ENCODE measurements around the gene CDK3. TPM values are rescaled to one million over a fixed set of nuclear protein-coding genes. Genes with fewer than 3 reads are reported as not detected.

Gene CDK3
- total and polyA plus RNA-seq, 2 donors (not counting 1 experiment from before 2014, with no cell fraction given), result 15.0 to 20.5 TPM

- WGBS (ENCODE audit: insufficient coverage), result 86% methylated on average over 5 of the region's 5 CpGs
- ChIA-PET POLR2A (no interaction called here), CTCF (interaction anchor here (0.6 to 5.5 kb wide), 7 partner anchors 10 to 528 kb away, joined by 3 to 35 read pairs (median 3); partner anchors contain the start of genes CDK3, MRPL38 and PRCD)
- no peak overlapping the region for H2AFZ ChIP-seq (ENCODE audit: insufficient read depth, low read depth, low read length, poor library complexity, severe bottlenecking)
- no peak overlapping the region for H3K27ac ChIP-seq (ENCODE audit: low read length in 2 of 2)
- H3K36me3 ChIP-seq (replicated peaks in 1 of 2; ENCODE audit: control extremely low read depth in 1 of 2, control insufficient read depth in 1 of 2, extremely low read depth in 1 of 2, insufficient read depth in 2 of 2, low read length in 1 of 2), result no peaks in the 10 kb centered on the region
- no peak overlapping the region for H3K9ac ChIP-seq (ENCODE audit: low read length)
- TF ChIP-seq EZH2 (IDR thresholded peaks at IDR 0.05; ENCODE audit: borderline replicate concordance, insufficient read depth, low read depth, low read length, poor library complexity, severe bottlenecking), result no peak
- TF ChIP-seq, protein P1, sequence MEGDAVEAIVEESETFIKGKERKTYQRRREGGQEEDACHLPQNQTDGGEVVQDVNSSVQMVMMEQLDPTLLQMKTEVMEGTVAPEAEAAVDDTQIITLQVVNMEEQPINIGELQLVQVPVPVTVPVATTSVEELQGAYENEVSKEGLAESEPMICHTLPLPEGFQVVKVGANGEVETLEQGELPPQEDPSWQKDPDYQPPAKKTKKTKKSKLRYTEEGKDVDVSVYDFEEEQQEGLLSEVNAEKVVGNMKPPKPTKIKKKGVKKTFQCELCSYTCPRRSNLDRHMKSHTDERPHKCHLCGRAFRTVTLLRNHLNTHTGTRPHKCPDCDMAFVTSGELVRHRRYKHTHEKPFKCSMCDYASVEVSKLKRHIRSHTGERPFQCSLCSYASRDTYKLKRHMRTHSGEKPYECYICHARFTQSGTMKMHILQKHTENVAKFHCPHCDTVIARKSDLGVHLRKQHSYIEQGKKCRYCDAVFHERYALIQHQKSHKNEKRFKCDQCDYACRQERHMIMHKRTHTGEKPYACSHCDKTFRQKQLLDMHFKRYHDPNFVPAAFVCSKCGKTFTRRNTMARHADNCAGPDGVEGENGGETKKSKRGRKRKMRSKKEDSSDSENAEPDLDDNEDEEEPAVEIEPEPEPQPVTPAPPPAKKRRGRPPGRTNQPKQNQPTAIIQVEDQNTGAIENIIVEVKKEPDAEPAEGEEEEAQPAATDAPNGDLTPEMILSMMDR (IDR thresholded peaks at IDR 0.05), result no peak
- H3K4me3 ChIP-seq (ENCODE audit: control extremely low read depth in 1 of 5, extremely low read depth in 1 of 5, insufficient read depth in 1 of 5, low read depth in 2 of 5, low read length in 4 of 5), result no peak overlapping the region
- no peak overlapping the region for H3K4me2 ChIP-seq (replicated peaks; ENCODE audit: low read depth, low read length, poor library complexity, severe bottlenecking)
- H3K79me2 ChIP-seq (ENCODE audit: control insufficient read depth, insufficient read depth, low read length), result no peaks in the 10 kb centered on the region
- Mint-ChIP-seq H3K27me3 (no peaks in the 10 kb centered on the region), H3K9me3 (ENCODE audit: insufficient read depth) (no peaks in the 10 kb centered on the region), H3K27ac (no peak overlapping the region), H3K4me1 (no peaks in the 10 kb centered on the region), H3K4me3 (no peak overlapping the region)
- peaks cover 0 to 7% (median 2%) of the 10 kb centered on the region in 4 experiments for H3K27me3 ChIP-seq (replicated peaks in 1 of 4; ENCODE audit: control extremely low read depth in 1 of 4, control insufficient read depth in 3 of 4, insufficient read depth in 4 of 4, low read length in 3 of 4)
- DNase-seq (no peak), ATAC-seq (ENCODE audit: low read depth) (no peak)
- no peaks in the 10 kb centered on the region for H4K20me1 ChIP-seq (ENCODE audit: control insufficient read depth, insufficient read depth, low read length, poor library complexity, severe bottlenecking)
- intact Hi-C loops (cut with micrococcal nuclease), result no loop called here
- no peaks in the 10 kb centered on the region for H3K9me3 ChIP-seq (ENCODE audit: control extremely low read depth in 1 of 3, control insufficient read depth in 2 of 3, insufficient read depth in 1 of 3, low read length in 2 of 3)
- H3K4me1 ChIP-seq (ENCODE audit: control insufficient read depth in 2 of 2, insufficient read depth in 2 of 2, low read length in 2 of 2), result peaks cover 0 to 7% of the 10 kb centered on the region in 2 donors
Measured at GRCh38 chr17:76011951-76012350, 11.3 kb downstream of the CDK3 start.

DNA sequence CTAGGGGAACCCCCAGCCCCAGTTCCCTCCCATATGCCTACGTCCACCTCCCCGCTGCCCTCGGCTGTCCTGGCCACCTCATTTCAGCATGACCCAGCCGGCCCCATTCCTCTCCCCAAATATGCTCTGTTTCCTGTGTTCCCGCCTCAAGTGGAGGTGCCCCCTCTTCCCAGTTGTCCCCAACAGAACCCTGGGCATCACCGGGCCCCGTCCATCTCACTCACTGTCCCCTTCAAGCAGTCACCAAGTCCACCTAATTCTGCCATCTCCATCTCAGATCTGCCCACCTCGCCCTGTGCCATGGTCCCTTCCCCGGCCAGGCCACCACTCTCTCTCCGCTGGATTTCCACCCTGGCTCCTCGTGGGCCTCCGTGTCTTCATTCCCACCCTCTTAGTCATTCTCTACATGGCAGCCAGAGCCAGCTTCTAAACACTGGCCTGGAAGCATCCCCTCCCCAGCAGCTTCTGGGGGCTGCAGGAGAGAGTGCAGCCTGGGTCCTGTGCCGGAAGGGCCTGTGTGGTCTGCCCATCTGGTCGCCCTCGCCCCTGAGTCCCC lies 12.8 kb downstream of the CDK3 start:
- WGBS (ENCODE audit: insufficient coverage), result 91% methylated on average over 15 of the region's 15 CpGs
- no peak overlapping the region for H3K27ac ChIP-seq (ENCODE audit: low read length in 2 of 2)
- no peaks in the 10 kb centered on the region for H3K27me3 Mint-ChIP-seq
- no peaks in the 10 kb centered on the region for H3K36me3 ChIP-seq (replicated peaks in 1 of 2; ENCODE audit: control extremely low read depth in 1 of 2, control insufficient read depth in 1 of 2, extremely low read depth in 1 of 2, insufficient read depth in 2 of 2, low read length in 1 of 2)
- ATAC-seq (ENCODE audit: low read depth) (no peak), DNase-seq (no peak)
- no peak overlapping the region for H3K27ac Mint-ChIP-seq
- H3K4me1 Mint-ChIP-seq, result no peaks in the 10 kb centered on the region
- TF ChIP-seq, protein P1 (IDR thresholded peaks at IDR 0.05), result no peak
- TF ChIP-seq EZH2 (IDR thresholded peaks at IDR 0.05; ENCODE audit: borderline replicate concordance, insufficient read depth, low read depth, low read length, poor library complexity, severe bottlenecking), result no peak
- H3K9ac ChIP-seq (ENCODE audit: low read length), result no peak overlapping the region
- H3K4me2 ChIP-seq (replicated peaks; ENCODE audit: low read depth, low read length, poor library complexity, severe bottlenecking), result no peak overlapping the region
- intact Hi-C loops (cut with micrococcal nuclease), result no loop called here
- peaks cover 0 to 7% (median 2%) of the 10 kb centered on the region in 4 experiments for H3K27me3 ChIP-seq (replicated peaks in 1 of 4; ENCODE audit: control extremely low read depth in 1 of 4, control insufficient read depth in 3 of 4, insufficient read depth in 4 of 4, low read length in 3 of 4)
- no peak overlapping the region for H2AFZ ChIP-seq (ENCODE audit: insufficient read depth, low read depth, low read length, poor library complexity, severe bottlenecking)
- ChIA-PET CTCF (interaction anchor here (0.6 to 4.3 kb wide), 34 partner anchors 9 to 777 kb away, joined by 3 to 59 read pairs (median 4); partner anchors contain the start of genes CDK3, FBF1 and SMIM5), POLR2A (interaction anchor here (0.5 kb wide), 1 partner anchor 357 kb away, joined by 3 read pairs; no protein-coding TSS in a partner anchor)
- H3K4me3 ChIP-seq (ENCODE audit: control extremely low read depth in 1 of 5, extremely low read depth in 1 of 5, insufficient read depth in 1 of 5, low read depth in 2 of 5, low read length in 4 of 5), result no peak overlapping the region
- no peaks in the 10 kb centered on the region for H3K79me2 ChIP-seq (ENCODE audit: control insufficient read depth, insufficient read depth, low read length)
- no peak overlapping the region for H3K4me3 Mint-ChIP-seq
- peaks cover 0 to 7% of the 10 kb centered on the region in 2 donors for H3K4me1 ChIP-seq (ENCODE audit: control insufficient read depth in 2 of 2, insufficient read depth in 2 of 2, low read length in 2 of 2)
- no peaks in the 10 kb centered on the region for H3K9me3 ChIP-seq (ENCODE audit: control extremely low read depth in 1 of 3, control insufficient read depth in 2 of 3, insufficient read depth in 1 of 3, low read length in 2 of 3)
- H4K20me1 ChIP-seq (ENCODE audit: control insufficient read depth, insufficient read depth, low read length, poor library complexity, severe bottlenecking), result no peaks in the 10 kb centered on the region
- no peaks in the 10 kb centered on the region for H3K9me3 Mint-ChIP-seq (ENCODE audit: insufficient read depth)
